ENCODE results near the gene MS4A12.
"Not testable (repeated sequence)": the region's sequence is repeated elsewhere in the genome, so short reads cannot be mapped to it uniquely, and the experiment has no call there.

MS4A12 gene

DNA sequence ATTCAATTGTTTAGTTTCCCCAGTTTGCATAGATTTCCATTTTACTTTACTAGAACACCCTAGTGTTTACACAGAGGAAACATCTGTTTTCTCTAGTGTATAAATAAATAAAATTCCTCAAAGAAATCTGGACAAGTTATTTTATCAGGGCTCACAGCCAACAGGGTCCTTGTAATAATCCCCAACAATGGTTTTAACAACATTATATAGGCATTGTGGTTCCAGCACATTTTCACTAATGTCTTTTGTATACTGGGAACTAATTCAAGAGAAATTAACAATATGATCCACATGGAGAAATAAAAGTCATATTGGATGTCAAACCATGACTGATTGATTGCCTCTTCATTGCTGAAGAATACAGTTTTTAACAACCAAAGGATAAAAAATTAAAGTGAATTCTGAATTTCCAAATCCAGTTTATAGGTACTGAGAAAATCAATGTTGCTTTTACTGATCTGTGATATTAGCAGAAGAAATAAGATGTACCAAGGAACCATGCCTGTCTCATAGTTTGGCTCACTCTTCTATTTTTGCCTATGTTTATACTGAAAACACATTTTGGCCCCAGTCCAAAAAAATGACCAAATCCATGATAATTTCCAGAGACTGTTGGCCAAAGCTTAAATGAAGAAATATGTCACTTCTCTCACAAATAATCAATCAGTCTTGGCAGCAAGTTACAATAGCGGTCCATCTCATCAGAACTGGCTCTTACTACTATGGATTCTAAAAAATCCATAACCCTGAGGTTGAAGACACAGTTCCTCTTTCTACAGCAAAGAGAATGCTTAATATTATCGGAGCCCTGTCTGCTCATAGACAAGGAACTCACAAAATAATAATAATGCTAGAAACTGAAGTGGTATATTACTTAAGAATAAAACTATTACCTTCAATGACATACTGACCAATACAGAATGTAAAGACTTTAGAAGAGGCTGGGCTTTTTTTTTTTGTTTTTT is 21.2 kb downstream of the MS4A12 start:
- no peak for DNase-seq

DNA sequence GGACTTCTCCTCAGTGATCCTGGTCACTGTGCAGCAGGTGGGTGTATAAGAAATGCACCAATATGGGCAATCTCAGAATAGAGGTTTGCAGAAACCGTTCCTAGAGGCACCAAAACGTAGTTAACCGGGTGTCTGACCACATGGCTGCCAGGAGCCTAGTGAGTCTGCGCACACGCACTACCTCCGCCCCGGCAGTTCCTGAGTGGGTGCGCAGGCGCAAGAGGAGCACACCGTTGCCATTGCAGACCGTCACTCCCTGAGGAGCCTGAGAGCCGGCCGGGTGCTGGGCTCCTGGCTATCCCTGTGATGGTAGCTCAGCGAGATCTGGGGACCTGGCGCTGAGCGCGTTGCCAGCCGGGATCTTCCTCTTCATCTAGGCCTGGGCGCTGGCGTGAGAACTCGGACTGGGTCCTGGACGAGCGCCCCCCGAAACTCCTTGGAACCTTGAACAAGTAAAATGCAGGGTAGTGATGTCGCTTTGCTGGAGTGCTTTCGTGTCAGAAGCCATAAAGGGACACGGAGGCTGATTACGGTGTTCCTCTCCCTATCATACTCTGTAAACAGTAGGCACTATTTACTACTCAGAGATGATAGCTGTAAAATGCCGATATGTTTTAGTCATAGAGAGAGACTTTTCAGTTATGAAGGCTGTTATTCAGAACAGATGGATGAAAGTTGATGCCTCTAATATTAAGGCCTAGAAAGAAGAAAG is 22.7 kb downstream of the MS4A12 start, which contains the start of gene MS4A13:
Gene MS4A13 (plus strand): TSS at position 249 of the 712 bp plus-strand sequence. CDS start 2,692 bp downstream, outside the sequence.
- no peak for DNase-seq

DNA sequence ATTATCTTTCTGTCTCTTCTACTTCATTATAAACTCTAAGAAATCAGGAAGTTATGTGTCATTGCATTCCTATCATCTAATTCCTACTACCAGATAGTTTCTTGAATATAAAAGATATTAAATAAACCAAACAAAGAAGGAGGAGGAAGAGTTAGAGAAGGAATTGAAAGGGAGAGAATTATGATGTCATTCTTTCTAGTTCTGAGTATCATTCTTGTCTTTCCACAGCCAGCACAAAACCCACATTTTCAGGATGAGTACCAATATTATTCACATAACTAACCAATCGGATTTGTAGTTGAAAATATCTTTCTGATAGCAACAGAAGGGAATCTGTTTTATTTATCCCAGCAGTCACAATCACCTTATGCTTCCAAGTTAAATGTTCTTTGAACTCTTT is 35.9 kb downstream of the MS4A12 start:
- DNase-seq: no peak

DNA sequence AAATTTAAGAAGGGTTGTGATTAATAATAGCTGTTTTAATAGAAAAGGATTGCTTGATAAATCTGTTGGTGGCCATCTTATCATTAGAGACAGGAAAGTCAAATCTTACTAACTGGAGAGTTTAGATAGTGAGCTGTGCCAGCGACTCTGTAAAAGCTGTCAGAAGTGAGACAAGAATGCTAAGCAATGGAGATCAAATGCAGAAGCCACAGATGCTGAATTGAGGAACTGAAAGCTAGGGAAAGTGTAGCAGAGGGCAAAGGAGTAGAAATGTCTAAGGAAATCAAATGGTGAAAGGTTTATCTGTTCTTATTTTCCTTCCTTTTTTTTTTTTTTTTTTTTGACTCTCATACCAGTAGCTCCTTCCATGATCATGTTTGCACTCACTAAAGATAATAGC is 36.4 kb downstream of the MS4A12 start:
- no peak for DNase-seq

DNA sequence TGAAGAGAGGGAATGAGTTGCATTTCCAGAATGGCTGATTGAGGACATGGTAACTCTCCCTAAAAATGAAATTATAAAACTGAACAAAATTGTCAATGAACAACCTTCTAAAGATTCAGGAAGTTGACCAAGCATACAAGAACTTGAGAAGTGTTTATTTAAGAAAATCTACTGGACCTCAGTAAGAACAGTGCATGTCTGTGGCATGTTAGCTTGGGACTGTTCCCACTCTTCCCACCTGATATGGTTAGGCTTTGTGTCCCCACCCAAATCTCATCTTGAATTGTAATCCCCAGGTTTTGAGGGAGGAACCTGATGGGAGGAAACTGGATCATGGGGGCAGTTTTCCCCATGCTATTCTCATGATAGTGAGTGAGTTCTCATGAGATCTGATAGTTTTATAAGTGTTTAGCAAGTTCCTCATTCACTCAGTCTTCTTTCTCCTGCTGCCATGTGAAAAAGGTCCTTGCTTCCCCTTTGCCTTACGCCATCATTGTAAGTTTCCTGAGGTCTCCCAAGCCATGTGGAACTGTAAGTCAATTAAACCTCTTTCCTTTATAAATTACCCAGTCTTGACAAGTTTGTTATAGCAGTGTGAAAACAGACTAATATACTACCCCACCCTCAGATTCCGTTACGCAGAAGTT is 38.0 kb downstream of the MS4A12 start:
- no peak for DNase-seq

DNA sequence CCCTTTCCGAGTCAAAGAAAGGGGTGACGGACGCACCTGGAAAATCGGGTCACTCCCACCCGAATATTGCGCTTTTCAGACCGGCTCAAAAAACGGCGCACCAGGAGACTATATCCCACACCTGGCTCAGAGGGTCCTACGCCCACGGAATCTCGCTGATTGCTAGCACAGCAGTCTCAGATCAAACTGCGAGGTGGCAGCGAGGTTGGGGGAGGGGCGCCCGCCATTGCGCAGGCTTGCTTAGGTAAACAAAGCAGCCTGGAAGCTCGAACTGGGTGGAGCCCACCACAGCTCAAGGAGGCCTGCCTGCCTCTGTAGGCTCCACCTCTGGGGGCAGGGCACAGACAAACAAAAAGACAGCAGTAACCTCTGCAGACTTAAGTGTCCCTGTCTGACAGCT is 39.8 kb downstream of the MS4A12 start:
- not testable (repeated sequence) for DNase-seq

DNA sequence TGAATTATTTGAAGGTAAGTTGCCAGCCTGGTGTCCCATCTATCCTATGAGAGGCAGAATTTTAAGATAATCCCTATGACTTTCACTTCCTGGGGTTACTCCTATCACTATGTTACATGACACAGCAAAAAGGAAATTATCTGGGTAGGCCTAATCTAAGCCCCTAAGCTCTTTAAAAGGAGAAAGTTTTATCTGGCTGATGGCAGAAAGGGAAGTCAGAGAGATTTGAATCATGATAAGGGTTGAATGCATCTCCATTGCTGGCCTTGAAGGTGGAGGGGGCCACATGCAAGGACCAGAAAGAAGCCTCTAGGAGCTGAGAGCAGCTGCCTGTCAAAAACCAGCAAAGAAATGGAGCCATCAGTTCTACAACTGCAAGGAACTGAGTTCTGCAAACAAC is 46.0 kb downstream of the MS4A12 start:
- not testable (repeated sequence) for DNase-seq

DNA sequence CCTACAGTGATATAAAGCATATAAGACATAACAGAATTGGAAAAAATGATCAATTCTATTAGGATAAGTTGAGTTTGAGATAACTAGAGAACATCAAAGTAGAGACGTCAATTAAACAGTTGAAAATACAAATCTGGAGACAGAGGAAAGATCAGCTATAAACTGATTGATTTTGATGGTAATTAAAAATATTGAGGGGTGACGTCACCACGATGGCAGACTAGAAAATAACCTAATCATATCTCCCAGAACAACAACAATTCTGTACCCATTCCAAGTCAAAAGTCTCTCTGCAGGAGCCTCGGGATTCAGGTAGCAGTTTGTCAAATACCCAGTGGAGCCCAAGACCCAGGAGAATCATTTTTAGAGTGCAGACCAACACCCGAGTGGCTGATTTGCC is 51.5 kb downstream of the MS4A12 start:
- DNase-seq: no peak
